T-helper 2 cell treated with Interferon-gamma antibody and Interleukin-4, amounts not matched to agents 5 μg/mL and 100 μg/mL, for 36 hours (primary cell): Measurements from ENCODE around the gene GGNBP2.

Experiments used
- DNase-seq: peaks from one replicate; pipeline ENCODE4 v3.0.0; 2021; ENCODE audit warnings: low spot score
- H3K27ac Mint-ChIP-seq: one replicate; pipeline ENCODE4 v1.8.0; 2021; ENCODE audit warnings: mild to moderate bottlenecking, mixed read lengths
- H3K27me3 Mint-ChIP-seq: one replicate; pipeline ENCODE4 v1.8.0; 2021; ENCODE audit warnings: low read depth, mixed read lengths
- H3K36me3 Mint-ChIP-seq: one replicate; pipeline ENCODE4 v1.8.0; 2021; ENCODE audit warnings: low read depth, mixed read lengths
- H3K4me1 Mint-ChIP-seq: one replicate; pipeline ENCODE4 v1.8.0; 2021; ENCODE audit warnings: low read depth, mixed read lengths
- H3K4me3 Mint-ChIP-seq: one replicate; pipeline ENCODE4 v1.8.0; 2022; ENCODE audit warnings: mild to moderate bottlenecking, moderate library complexity, mixed read lengths
- H3K9me3 Mint-ChIP-seq: one replicate; pipeline ENCODE4 v1.8.0; 2021; ENCODE audit warnings: mixed read lengths

Gene GGNBP2

DNA sequence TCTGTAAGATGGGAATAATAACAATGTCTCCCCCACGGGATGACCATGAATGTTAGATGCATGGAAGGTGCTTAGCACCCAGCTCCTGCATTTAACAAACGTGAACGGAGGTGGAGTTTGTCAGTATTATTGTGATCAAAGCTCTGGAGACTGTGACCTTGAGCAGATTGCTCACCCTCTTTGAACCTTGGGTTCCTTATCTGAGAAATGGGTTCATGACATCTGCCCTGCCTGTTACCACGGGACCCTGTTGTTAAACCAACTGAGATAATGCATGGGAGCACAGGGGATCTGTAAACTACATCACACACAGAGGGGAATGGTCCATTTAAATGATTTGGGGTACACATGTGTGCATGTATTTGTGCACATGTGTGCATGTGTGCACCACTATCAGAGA, 86.3 kb downstream of the GGNBP2 start:
- DNase-seq, result no peak
- Mint-ChIP-seq H3K27me3 (peaks cover 17% of the 10 kb centered on the region), H3K27ac (no peak overlapping the region)

DNA sequence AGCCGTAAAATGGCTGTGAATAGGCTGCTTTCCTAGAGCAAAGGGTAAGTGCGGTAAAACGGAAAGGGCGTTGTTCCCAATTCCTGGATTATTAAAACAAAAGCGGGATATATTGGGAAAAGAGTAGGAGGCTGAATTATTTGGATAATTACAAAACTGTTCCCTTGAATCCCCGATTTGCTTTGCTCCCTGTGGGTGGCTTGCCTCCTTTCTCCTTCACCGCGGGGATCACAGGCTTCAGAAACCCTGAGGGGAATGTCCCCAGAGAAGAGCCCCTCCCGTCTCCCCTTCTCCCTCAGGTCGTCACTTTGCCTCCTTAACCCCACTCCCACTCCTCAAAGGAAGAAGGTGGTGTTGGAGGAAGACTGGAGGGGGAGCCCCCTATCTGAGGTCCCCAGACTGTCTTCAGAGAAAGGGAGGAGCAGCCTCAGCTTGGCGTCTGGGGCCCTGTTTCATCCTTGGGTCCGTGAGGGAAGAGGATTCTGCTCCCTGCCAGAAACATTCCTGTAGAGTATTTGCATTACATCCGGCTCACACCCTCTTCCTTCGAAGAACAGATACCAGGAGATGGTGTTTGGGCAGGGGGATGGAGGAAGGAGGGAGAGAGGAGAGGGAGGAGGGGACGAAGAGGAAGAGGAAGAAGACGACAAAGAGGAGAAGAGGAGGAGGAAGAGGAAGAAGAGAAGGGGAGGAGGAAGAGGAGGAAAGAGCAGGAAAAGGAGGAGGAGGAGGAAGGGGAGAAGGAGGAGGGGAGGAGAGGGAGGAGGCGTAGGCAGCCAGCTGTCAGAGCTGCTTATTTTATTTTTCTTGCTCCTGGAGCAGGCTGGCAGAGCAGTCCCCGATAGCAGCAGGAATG, 88.4 kb downstream of the GGNBP2 start:
- Mint-ChIP-seq H3K4me1 (no peaks in the 10 kb centered on the region), H3K27ac (no peak overlapping the region), H3K27me3 (peaks cover 20% of the 10 kb centered on the region), H3K4me3 (no peak overlapping the region), H3K36me3 (no peaks in the 10 kb centered on the region), H3K9me3 (no peaks in the 10 kb centered on the region)
- DNase-seq, result no peak

More for the DNA sequence above, 86.3 kb downstream of the GGNBP2 start:
- Mint-ChIP-seq H3K36me3 (no peaks in the 10 kb centered on the region), H3K9me3 (no peaks in the 10 kb centered on the region), H3K4me3 (no peak overlapping the region), H3K4me1 (no peaks in the 10 kb centered on the region)
